ENCODE measurements around the gene PRKCE.

Gene PRKCE

GRCh38 chr2:45763255-45763654 lies 111.8 kb downstream of the PRKCE start:
- peak; percentile 50 for DNase-seq

GRCh38 chr2:45763797-45764196 lies 112.3 kb downstream of the PRKCE start:
- DNase-seq = no peak

- DNase-seq = no peak
Observed at GRCh38 chr2:45765007-45765727, 113.7 kb downstream of the PRKCE start.

GRCh38 chr2:45765728-45766254 lies 114.3 kb downstream of the PRKCE start:
- DNase-seq = no peak

GRCh38 chr2:45768208-45768607 lies 116.7 kb downstream of the PRKCE start:
- DNase-seq = no peak

- DNase-seq = no peak
Observed at GRCh38 chr2:45769056-45769455, 117.6 kb downstream of the PRKCE start.

- DNase-seq = no peak
Observed at GRCh38 chr2:45769854-45770576, 118.5 kb downstream of the PRKCE start.

GRCh38 chr2:45770811-45771210 lies 119.3 kb downstream of the PRKCE start:
- DNase-seq = no peak

GRCh38 chr2:45771261-45771660 lies 119.8 kb downstream of the PRKCE start:
- peak; percentile 14 for DNase-seq

- no peak for DNase-seq
Observed at GRCh38 chr2:45772038-45772437, 120.6 kb downstream of the PRKCE start.

- no peak for DNase-seq
Observed at GRCh38 chr2:45773909-45774308, 122.4 kb downstream of the PRKCE start.

- DNase-seq = no peak
Observed at GRCh38 chr2:45774688-45775244, 123.3 kb downstream of the PRKCE start.

- DNase-seq = no peak
Observed at GRCh38 chr2:45776160-45776955, 124.9 kb downstream of the PRKCE start.

GRCh38 chr2:45777996-45778719 lies 126.7 kb downstream of the PRKCE start:
- no peak for DNase-seq

- DNase-seq = peak; percentile 46
Observed at GRCh38 chr2:45778720-45779171, 127.3 kb downstream of the PRKCE start.

- DNase-seq = no peak
Observed at GRCh38 chr2:45780541-45781463, 129.3 kb downstream of the PRKCE start.

- DNase-seq = no peak
Observed at GRCh38 chr2:45781464-45781811, 130.0 kb downstream of the PRKCE start.

- DNase-seq = no peak
Observed at GRCh38 chr2:45782436-45782835, 131.0 kb downstream of the PRKCE start.

- no peak for DNase-seq
Observed at GRCh38 chr2:45782986-45783385, 131.5 kb downstream of the PRKCE start.

GRCh38 chr2:45786030-45786835 lies 134.8 kb downstream of the PRKCE start:
- DNase-seq = no peak
